Endothelial cell of umbilical vein (primary cell): ENCODE results near the gene SNRPA. TPM values are rescaled to one million over a fixed set of nuclear protein-coding genes. Genes with fewer than 3 reads are reported as not detected.
A peak's percentile ranks its signal among the peaks of the same experiment; 100 is the strongest.

ENCODE experiments used
- BruUV-seq: library from RNA; stranded (reverse); fragments of 400-500 nt; replicated peaks from 2 replicates; lab custom pipeline; 2021; lab: Mats Ljungman, UMichigan
- CTCF ChIA-PET: fragments of 300-600, 350-600 bp; sonication (Branson Sonifier 250); formaldehyde crosslinking; loops from one replicate; lab custom pipeline; 2021; ENCODE audit warnings: antibody characterized with exemption, inconsistent platforms; lab: Charles Lee
- POLR2A ChIA-PET: fragments of 300-600, 350-600 bp; sonication (Branson Sonifier 250); formaldehyde crosslinking; loops from one replicate; lab custom pipeline; 2021; ENCODE audit warnings: antibody characterized with exemption, inconsistent platforms; lab: Charles Lee
- DNase-seq: peaks from one replicate; pipeline ENCODE4 v3.0.0-alpha.2; 2011; ENCODE audit warnings: low read depth, low spot score
- FAIRE-seq: peaks from 2 replicates; lab custom pipeline; 2011; peaks lifted over from hg19 to GRCh38; lab: Jason Lieb, UNC
- H2AFZ ChIP-seq: 2 replicates; pipeline ENCODE4 v1.6.0; 2012; ENCODE audit warnings: low read depth, low read length, control low read depth, inconsistent platforms
- H3K27ac ChIP-seq: 2 replicates; pipeline ENCODE4 v1.5.1; 2011; ENCODE audit warnings: low read depth, mild to moderate bottlenecking, control low read depth, low read length, moderate library complexity; ENCODE audit not compliant: insufficient read depth
- H3K27me3 ChIP-seq, 2 experiments: 2 replicates each; pipeline versions ENCODE4 v1.6.0 to v1.6.1; 2011; ENCODE audit warnings: low read length in 2 of 2, mixed read lengths in 1 of 2; ENCODE audit not compliant: control insufficient read depth in 2 of 2, insufficient read depth in 2 of 2
- H3K36me3 ChIP-seq, 2 experiments: 2 replicates in 1 of 2; 3 replicates in 1 of 2; pipeline ENCODE4 v1.5.1; 2011; ENCODE audit warnings: low read length in 2 of 2, mild to moderate bottlenecking in 1 of 2, moderate library complexity in 1 of 2; ENCODE audit not compliant: control insufficient read depth in 2 of 2, insufficient read depth in 2 of 2; ENCODE audit errors: extremely low read depth in 1 of 2
- H3K4me1 ChIP-seq: 3 replicates; pipeline ENCODE4 v1.5.1; 2011; ENCODE audit warnings: mild to moderate bottlenecking, low read length; ENCODE audit not compliant: control insufficient read depth, insufficient read depth; ENCODE audit errors: extremely low read depth
- H3K4me2 ChIP-seq: 2 replicates; pipeline ENCODE4 v1.6.1; 2011; ENCODE audit warnings: low read length, control low read depth, mixed read lengths; ENCODE audit not compliant: insufficient read depth
- H3K4me3 ChIP-seq, 3 experiments: fragments of 200-600 bp in 1 of 3; sonication (generic), shearing (Covaris generic) in 1 of 3; replicated peaks in 1 of 3; 2 replicates each; pipeline ENCODE4 v1.5.1; 2011 to 2016; ENCODE audit warnings: control low read depth in 3 of 3, low read length in 3 of 3, mild to moderate bottlenecking in 2 of 3, inconsistent platforms in 1 of 3, low read depth in 1 of 3, moderate library complexity in 1 of 3; ENCODE audit not compliant: insufficient read depth in 1 of 3
- H3K79me2 ChIP-seq: 2 replicates; pipeline ENCODE4 v1.6.0; 2012; ENCODE audit warnings: low read length, inconsistent platforms; ENCODE audit not compliant: control insufficient read depth, insufficient read depth
- H3K9ac ChIP-seq: replicated peaks from 2 replicates; pipeline ENCODE3; 2011; ENCODE audit warnings: low read length, control low read depth; ENCODE audit not compliant: insufficient read depth; ENCODE audit errors: extremely low read depth
- H3K9me1 ChIP-seq: replicated peaks from 3 replicates; pipeline ENCODE4 v1.6.0; 2011; ENCODE audit warnings: mild to moderate bottlenecking, low read length; ENCODE audit not compliant: control insufficient read depth, insufficient read depth; ENCODE audit errors: extremely low read depth
- H3K9me3 ChIP-seq: replicated peaks from 2 replicates; pipeline ENCODE4 v1.5.1; 2012; ENCODE audit warnings: low read length, inconsistent platforms; ENCODE audit not compliant: control insufficient read depth, insufficient read depth
- H4K20me1 ChIP-seq: replicated peaks from 2 replicates; pipeline ENCODE3; 2011; ENCODE audit warnings: mild to moderate bottlenecking, low read length; ENCODE audit not compliant: control insufficient read depth, insufficient read depth; ENCODE audit errors: extremely low read depth
- FOS ChIP-seq: IDR thresholded peaks from 2 replicates; pipeline ENCODE4 v1.6.1; 2011; ENCODE audit warnings: mild to moderate bottlenecking, low read length, moderate library complexity, borderline replicate concordance; ENCODE audit not compliant: insufficient read depth
- GATA2 ChIP-seq: IDR thresholded peaks from 2 replicates; pipeline ENCODE4 v1.7.0; 2011; ENCODE audit warnings: low read depth, mild to moderate bottlenecking, moderate library complexity, mixed read lengths, low read length; ENCODE audit not compliant: insufficient read length, insufficient read depth
- MAX ChIP-seq: IDR thresholded peaks from 2 replicates; pipeline ENCODE4 v1.6.1; 2011; ENCODE audit not compliant: insufficient read depth, insufficient read length
- POLR2A ChIP-seq: IDR thresholded peaks from 2 replicates; pipeline ENCODE4 v1.6.1; 2012; ENCODE audit warnings: low read depth, mild to moderate bottlenecking, control low read depth, low read length
- POLR2AphosphoS5 ChIP-seq: IDR thresholded peaks from 2 replicates; pipeline ENCODE4 v1.6.1; 2012; ENCODE audit warnings: low read depth, mild to moderate bottlenecking, control low read depth, low read length, moderate library complexity; ENCODE audit not compliant: insufficient read depth
- dilution Hi-C: fragments of 300-500 bp; cut with MboI; formaldehyde crosslinking; loops from one replicate; pipeline ENCODE4 v1.15.0; 2019; ENCODE audit warnings: low sequenced_read_pairs; ENCODE audit not compliant: extremely low pct_ligation_motif_present
- intact Hi-C: fragments of 100-400 bp; cut with micrococcal nuclease; formaldehyde crosslinking; loops from one replicate; pipeline ENCODE4 v1.10.0; 2022
- polyA plus RNA-seq, 4 experiments: library from polyadenylated mRNA; depleted of rRNA in 3 of 4; stranded (reverse) in 3 of 4; unstranded in 1 of 4; fragments of >200 nt; gene quantifications; 2 replicates each; pipeline versions ENCODE4 v1.2.1 to v1.2.3, GENCODE V29; 2011 to 2012; ENCODE audit warnings: missing spikeins in 1 of 4
- total RNA-seq: library from RNA; stranded (reverse); gene quantifications from 2 replicates; pipeline ENCODE4 v1.2.3, GENCODE V29; 2021

SNRPA gene
- total and polyA plus RNA-seq, 2 donors (not counting 3 experiments of a cell fraction or from before 2014, with no cell fraction given) = 84.6 to 131 TPM

- H4K20me1 ChIP-seq = no peaks in the 10 kb centered on the region
- intact Hi-C loops = loop anchor here (1.0 to 2.0 kb wide), 5 partner anchors 17 to 61 kb away; partner anchors contain the start of genes ITPKC and SNRPA
- H3K4me2 ChIP-seq = peak within 1 kb of the TSS; percentile 94
- no peaks in the 10 kb centered on the region for H3K9me1 ChIP-seq
- TF ChIP-seq MAX (no peak), POLR2AphosphoS5 (peak; percentile 39), FOS (peak; percentile 5)
- peak within 1 kb of the TSS; percentile 81 for H3K9ac ChIP-seq
- no peaks in the 10 kb centered on the region for H3K27me3 ChIP-seq
- ChIA-PET CTCF (interaction anchor here (0.6 to 3.5 kb wide), 12 partner anchors 20 to 143 kb away, joined by 3 to 39 read pairs (median 6); partner anchors contain the start of genes ACTMAP, COQ8B, EGLN2 and ITPKC), POLR2A (interaction anchor here (0.5 to 2.8 kb wide), 15 partner anchors 10 to 473 kb away, joined by 3 to 23 read pairs (median 5); partner anchors contain the start of genes ACTMAP, COQ8B, EGLN2 and ITPKC)
- no peaks in the 10 kb centered on the region for H3K36me3 ChIP-seq
- H3K4me1 ChIP-seq = peaks cover 17% of the 10 kb centered on the region
- H3K27ac ChIP-seq = peak within 1 kb of the TSS; percentile 80
- H2AFZ ChIP-seq = peak within 1 kb of the TSS; percentile 75
- H3K4me3 ChIP-seq = peak within 1 kb of the TSS; percentile 56 to 76 (median 71)
- FAIRE-seq (peak; percentile 99), DNase-seq (peak; percentile 100)
- dilution Hi-C loops = no loop called here
- BruUV-seq = no TSS peak
- no peaks in the 10 kb centered on the region for H3K9me3 ChIP-seq
- no peaks in the 10 kb centered on the region for H3K79me2 ChIP-seq
These were observed 27.1 kb downstream of the SNRPA start, which contains the start of gene RAB4B for GRCh38 chr19:40777937-40778705. Gene RAB4B (plus strand): TSS chr19:40778247. CDS start chr19:40778376, 129 bp downstream.

- Histone ChIP-seq H3K9me1 (no peaks in the 10 kb centered on the region), H2AFZ (peak overlapping the region; percentile 75), H3K9ac (peak overlapping the region; percentile 62), H3K4me1 (peaks cover 17% of the 10 kb centered on the region), H3K27me3 (no peaks in the 10 kb centered on the region), H3K79me2 (no peaks in the 10 kb centered on the region), H4K20me1 (no peaks in the 10 kb centered on the region), H3K27ac (peak overlapping the region; percentile 64), H3K36me3 (no peaks in the 10 kb centered on the region), H3K4me3 (peak overlapping the region; percentile 56 to 71 (median 65)), H3K9me3 (no peaks in the 10 kb centered on the region), H3K4me2 (peak overlapping the region; percentile 83)
- ChIA-PET POLR2A (interaction anchor here (0.5 to 2.8 kb wide), 15 partner anchors 9 to 474 kb away, joined by 3 to 23 read pairs (median 5); partner anchors contain the start of genes ACTMAP, COQ8B, EGLN2 and ITPKC), CTCF (interaction anchor here (0.6 to 3.5 kb wide), 11 partner anchors 9 to 144 kb away, joined by 3 to 39 read pairs (median 6); partner anchors contain the start of genes ACTMAP, COQ8B, EGLN2 and ITPKC)
- FAIRE-seq = no peak
- dilution Hi-C loops = no loop called here
- BruUV-seq = no TSS peak
- TF ChIP-seq POLR2AphosphoS5 (no peak), FOS (no peak), POLR2A (no peak), GATA2 (no peak)
- DNase-seq = no peak
- intact Hi-C loops = loop anchor here (1.0 to 2.0 kb wide), 4 partner anchors 18 to 61 kb away; partner anchors contain the start of genes ITPKC and SNRPA
These were observed 27.8 kb downstream of the SNRPA start for GRCh38 chr19:40778706-40779284.
